Measurements from ENCODE around the gene BCKDHB. TPM values are rescaled to one million over a fixed set of nuclear protein-coding genes. Genes with fewer than 3 reads are reported as not detected.
"Not testable (repeated sequence)": the region's sequence is repeated elsewhere in the genome, so short reads cannot be mapped to it uniquely, and the experiment has no call there.

BCKDHB gene
- polyA plus RNA-seq, 3 donors from 2014 or later, result 14.8 to 36.7 (median 18.2) TPM

- Mint-ChIP-seq H3K4me1 (no peaks in the 10 kb centered on the region), H3K4me3 (no peak overlapping the region), H3K36me3 (peaks cover 3 to 27% (median 7%) of the 10 kb centered on the region in 3 donors), H3K9me3 (no peaks in the 10 kb centered on the region), H3K27me3 (ENCODE audit: low read depth in 3 of 3) (no peaks in the 10 kb centered on the region), H3K27ac (no peak overlapping the region)
- no peak for DNase-seq
Measured at GRCh38 chr6:80263585-80263984, 157.1 kb downstream of the BCKDHB start.

- Mint-ChIP-seq H3K36me3 (peaks cover 0 to 14% (median 4%) of the 10 kb centered on the region in 3 donors), H3K27me3 (ENCODE audit: low read depth in 3 of 3) (no peaks in the 10 kb centered on the region), H3K4me1 (no peaks in the 10 kb centered on the region), H3K4me3 (no peak overlapping the region), H3K27ac (no peak overlapping the region), H3K9me3 (peaks cover 0 to 2% (median 0%) of the 10 kb centered on the region in 6 donors)
- DNase-seq, result no peak
Measured at GRCh38 chr6:80268865-80269730, 162.6 kb downstream of the BCKDHB start.

- peaks cover 0 to 9% (median 0%) of the 10 kb centered on the region in 3 donors for H3K36me3 Mint-ChIP-seq
- no peak overlapping the region for H3K27ac Mint-ChIP-seq
- no peaks in the 10 kb centered on the region for H3K27me3 Mint-ChIP-seq (ENCODE audit: low read depth in 3 of 3)
- no peaks in the 10 kb centered on the region for H3K4me1 Mint-ChIP-seq
- peaks cover 0 to 2% (median 0%) of the 10 kb centered on the region in 6 donors for H3K9me3 Mint-ChIP-seq
- DNase-seq, result no peak
- H3K4me3 Mint-ChIP-seq, result no peak overlapping the region
Measured at GRCh38 chr6:80271074-80271473, 164.6 kb downstream of the BCKDHB start.

GRCh38 chr6:80272988-80273387 lies 166.5 kb downstream of the BCKDHB start:
- H3K27me3 Mint-ChIP-seq (ENCODE audit: low read depth in 3 of 3), result no peaks in the 10 kb centered on the region
- H3K4me1 Mint-ChIP-seq, result no peaks in the 10 kb centered on the region
- no peak for DNase-seq
- peaks cover 0 to 2% (median 0%) of the 10 kb centered on the region in 6 donors for H3K9me3 Mint-ChIP-seq
- H3K36me3 Mint-ChIP-seq, result peaks cover 0 to 6% (median 0%) of the 10 kb centered on the region in 3 donors
- no peak overlapping the region for H3K4me3 Mint-ChIP-seq
- no peak overlapping the region for H3K27ac Mint-ChIP-seq

- Mint-ChIP-seq H3K4me3 (no peak overlapping the region), H3K36me3 (peaks cover 0 to 10% (median 8%) of the 10 kb centered on the region in 3 donors), H3K4me1 (peaks cover 0 to 5% of the 10 kb centered on the region in 2 donors), H3K27ac (no peak overlapping the region), H3K9me3 (peaks cover 0 to 2% (median 0%) of the 10 kb centered on the region in 6 donors), H3K27me3 (ENCODE audit: low read depth in 3 of 3) (no peaks in the 10 kb centered on the region)
- DNase-seq, result no peak
Measured at GRCh38 chr6:80276861-80277260, 170.4 kb downstream of the BCKDHB start.

GRCh38 chr6:80277501-80277900 lies 171.0 kb downstream of the BCKDHB start:
- Mint-ChIP-seq H3K9me3 (peaks cover 0 to 2% (median 0%) of the 10 kb centered on the region in 6 donors), H3K36me3 (peaks cover 0 to 10% (median 8%) of the 10 kb centered on the region in 3 donors), H3K27ac (no peak overlapping the region), H3K27me3 (ENCODE audit: low read depth in 3 of 3) (no peaks in the 10 kb centered on the region), H3K4me3 (no peak overlapping the region), H3K4me1 (peaks cover 0 to 5% of the 10 kb centered on the region in 2 donors)
- no peak for DNase-seq

GRCh38 chr6:80280262-80281010 lies 174.0 kb downstream of the BCKDHB start:
- Mint-ChIP-seq H3K4me1 (peaks cover 0 to 5% of the 10 kb centered on the region in 2 donors), H3K36me3 (peaks cover 0 to 10% (median 7%) of the 10 kb centered on the region in 3 donors), H3K27me3 (ENCODE audit: low read depth in 3 of 3) (no peaks in the 10 kb centered on the region), H3K4me3 (no peak overlapping the region), H3K27ac (no peak overlapping the region), H3K9me3 (peaks cover 0 to 2% (median 0%) of the 10 kb centered on the region in 6 donors)
- DNase-seq, result no peak

GRCh38 chr6:80282913-80283554 lies 176.6 kb downstream of the BCKDHB start:
- Mint-ChIP-seq H3K27ac (no peak overlapping the region), H3K27me3 (ENCODE audit: low read depth in 3 of 3) (no peaks in the 10 kb centered on the region), H3K4me1 (peaks cover 0 to 5% of the 10 kb centered on the region in 2 donors)

GRCh38 chr6:80287112-80287511 lies 180.6 kb downstream of the BCKDHB start:
- Mint-ChIP-seq H3K4me3 (no peak overlapping the region), H3K36me3 (peaks cover 0 to 8% (median 6%) of the 10 kb centered on the region in 3 donors), H3K4me1 (no peaks in the 10 kb centered on the region), H3K27me3 (ENCODE audit: low read depth in 3 of 3) (no peaks in the 10 kb centered on the region), H3K9me3 (peaks cover under 1 to 2% (median under 1%) of the 10 kb centered on the region in 6 donors), H3K27ac (no peak overlapping the region)
- DNase-seq, result no peak

More at GRCh38 chr6:80282913-80283554, 176.6 kb downstream of the BCKDHB start:
- Mint-ChIP-seq H3K4me3 (no peak overlapping the region), H3K36me3 (peaks cover 0 to 10% (median 7%) of the 10 kb centered on the region in 3 donors), H3K9me3 (peaks cover 0 to 2% (median 0%) of the 10 kb centered on the region in 6 donors)
- DNase-seq, result no peak

- Mint-ChIP-seq H3K4me3 (no peak overlapping the region), H3K36me3 (peaks cover 0 to 13% (median 10%) of the 10 kb centered on the region in 3 donors), H3K9me3 (peaks cover 4 to 7% (median 6%) of the 10 kb centered on the region in 6 donors), H3K27me3 (ENCODE audit: low read depth in 3 of 3) (no peaks in the 10 kb centered on the region), H3K4me1 (no peaks in the 10 kb centered on the region), H3K27ac (no peak overlapping the region)
- DNase-seq, result no peak
Measured at GRCh38 chr6:80287607-80288006, 181.1 kb downstream of the BCKDHB start.

GRCh38 chr6:80289727-80290126 lies 183.3 kb downstream of the BCKDHB start:
- Mint-ChIP-seq H3K27ac (no peak overlapping the region), H3K36me3 (peaks cover 13 to 17% (median 15%) of the 10 kb centered on the region in 3 donors), H3K4me1 (no peaks in the 10 kb centered on the region), H3K27me3 (ENCODE audit: low read depth in 3 of 3) (no peaks in the 10 kb centered on the region), H3K4me3 (no peak overlapping the region), H3K9me3 (peaks cover 17 to 24% (median 20%) of the 10 kb centered on the region in 6 donors)
- no peak for DNase-seq

- H3K4me1 Mint-ChIP-seq; H3K27ac Mint-ChIP-seq; H3K27me3 Mint-ChIP-seq (ENCODE audit: low read depth in 3 of 3); H3K4me3 Mint-ChIP-seq; DNase-seq: not testable (repeated sequence)
- Mint-ChIP-seq H3K9me3 (peaks cover 27 to 47% (median 34%) of the 10 kb centered on the region in 6 donors), H3K36me3 (peaks cover 24 to 34% (median 31%) of the 10 kb centered on the region in 3 donors)
Measured at GRCh38 chr6:80294531-80294930, 188.1 kb downstream of the BCKDHB start.

GRCh38 chr6:80302716-80303115 lies 196.2 kb downstream of the BCKDHB start:
- Mint-ChIP-seq H3K4me3 (no peak overlapping the region), H3K27me3 (ENCODE audit: low read depth in 3 of 3) (no peaks in the 10 kb centered on the region), H3K36me3 (peaks cover 4 to 26% (median 10%) of the 10 kb centered on the region in 3 donors), H3K27ac (no peak overlapping the region), H3K4me1 (no peaks in the 10 kb centered on the region), H3K9me3 (peaks cover 0 to 6% (median 4%) of the 10 kb centered on the region in 6 donors)
- DNase-seq, result no peak
